HFFc6 (cell line): Measurements from ENCODE around the gene BBC3. TPM values are rescaled to one million over a fixed set of nuclear protein-coding genes. Genes with fewer than 3 reads are reported as not detected.

ENCODE experiments used
- DNase-seq: peaks from one replicate; pipeline ENCODE4 v3.0.0-alpha.2; 2018
- H3K27ac Mint-ChIP-seq: 2 replicates; pipeline ENCODE4 v1.8.0; 2020; ENCODE audit warnings: mild to moderate bottlenecking, mixed read lengths
- H3K27me3 Mint-ChIP-seq: 2 replicates; pipeline ENCODE4 v1.8.0; 2021; ENCODE audit warnings: mild to moderate bottlenecking, moderate library complexity, mixed read lengths; ENCODE audit not compliant: insufficient read depth
- H3K36me3 Mint-ChIP-seq: 2 replicates; pipeline ENCODE4 v1.8.0; 2021; ENCODE audit warnings: low read depth, mixed read lengths
- H3K4me1 Mint-ChIP-seq: 2 replicates; pipeline ENCODE4 v1.8.0; 2020; ENCODE audit warnings: low read depth, mixed read lengths
- H3K4me3 Mint-ChIP-seq: 2 replicates; pipeline ENCODE4 v1.8.0; 2020; ENCODE audit warnings: mild to moderate bottlenecking, moderate library complexity, mixed read lengths
- H3K9me3 Mint-ChIP-seq: 2 replicates; pipeline ENCODE4 v1.8.0; 2020; ENCODE audit warnings: mild to moderate bottlenecking, mixed read lengths
- total RNA-seq, 6 experiments: library from RNA; stranded (reverse); fragmentation: NEBNext Ultra II Directional; extraction: Animal tissue kit (Norgen Biotek cat#: 25700); gene quantifications; 2 replicates in 1 of 6; 3 replicates in 5 of 6; pipeline ENCODE4 v1.2.3, GENCODE V29; 2021
- TF ChIP-seq, protein P1 (sequence below): fragments of 200-600 bp; sonication (generic); IDR thresholded peaks from 2 replicates; pipeline ENCODE4 v1.5.0; 2021; ENCODE audit warnings: antibody characterized with exemption, mild to moderate bottlenecking

BBC3 gene
- total RNA-seq, 6 experiments from 2014 or later, result 8.6 to 10.9 (median 9.6) TPM

DNA sequence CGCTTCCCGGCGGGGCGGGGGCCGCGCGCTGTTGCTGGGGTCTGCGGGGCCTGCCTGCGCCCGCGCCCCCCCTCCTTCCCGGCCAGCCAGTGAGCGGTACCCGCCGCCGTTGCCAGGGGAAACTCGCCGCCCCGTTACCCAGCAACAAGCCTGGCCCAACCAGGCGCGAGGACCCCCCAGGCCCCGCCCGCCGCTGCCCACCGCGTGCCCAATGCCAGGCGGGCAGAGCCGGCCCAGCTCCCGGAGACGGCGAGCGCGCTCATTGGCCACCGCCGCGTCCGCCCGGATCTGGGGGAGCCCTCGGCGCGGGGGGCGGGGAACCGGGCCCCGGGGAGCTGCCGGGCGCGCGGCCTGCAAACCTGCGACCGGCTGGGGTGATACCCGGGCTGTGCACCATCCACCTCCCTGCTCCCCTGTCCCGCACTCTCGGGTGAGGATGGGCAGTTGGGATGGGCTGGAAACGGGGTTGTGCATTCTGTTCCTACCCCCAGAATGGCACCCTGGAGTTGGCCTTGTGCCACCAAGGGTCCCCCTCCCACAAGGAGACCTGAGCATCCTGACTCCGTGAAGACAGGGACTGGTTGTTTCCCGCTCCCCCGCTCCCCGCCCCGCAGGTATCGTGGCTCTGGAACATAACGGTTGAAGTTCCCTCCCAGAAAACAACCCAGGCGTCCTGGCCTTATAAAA, 8.8 kb upstream of the BBC3 start:
- Mint-ChIP-seq H3K27me3 (peaks cover 6% of the 10 kb centered on the region), H3K4me1 (peaks cover 9% of the 10 kb centered on the region), H3K9me3 (no peaks in the 10 kb centered on the region), H3K4me3 (peak overlapping the region; percentile 26; the same call in 1 of the 2 replicates), H3K36me3 (no peaks in the 10 kb centered on the region), H3K27ac (no peak overlapping the region)
- DNase-seq, result peak; percentile 57
- TF ChIP-seq, protein P1, sequence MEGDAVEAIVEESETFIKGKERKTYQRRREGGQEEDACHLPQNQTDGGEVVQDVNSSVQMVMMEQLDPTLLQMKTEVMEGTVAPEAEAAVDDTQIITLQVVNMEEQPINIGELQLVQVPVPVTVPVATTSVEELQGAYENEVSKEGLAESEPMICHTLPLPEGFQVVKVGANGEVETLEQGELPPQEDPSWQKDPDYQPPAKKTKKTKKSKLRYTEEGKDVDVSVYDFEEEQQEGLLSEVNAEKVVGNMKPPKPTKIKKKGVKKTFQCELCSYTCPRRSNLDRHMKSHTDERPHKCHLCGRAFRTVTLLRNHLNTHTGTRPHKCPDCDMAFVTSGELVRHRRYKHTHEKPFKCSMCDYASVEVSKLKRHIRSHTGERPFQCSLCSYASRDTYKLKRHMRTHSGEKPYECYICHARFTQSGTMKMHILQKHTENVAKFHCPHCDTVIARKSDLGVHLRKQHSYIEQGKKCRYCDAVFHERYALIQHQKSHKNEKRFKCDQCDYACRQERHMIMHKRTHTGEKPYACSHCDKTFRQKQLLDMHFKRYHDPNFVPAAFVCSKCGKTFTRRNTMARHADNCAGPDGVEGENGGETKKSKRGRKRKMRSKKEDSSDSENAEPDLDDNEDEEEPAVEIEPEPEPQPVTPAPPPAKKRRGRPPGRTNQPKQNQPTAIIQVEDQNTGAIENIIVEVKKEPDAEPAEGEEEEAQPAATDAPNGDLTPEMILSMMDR, result no peak

DNA sequence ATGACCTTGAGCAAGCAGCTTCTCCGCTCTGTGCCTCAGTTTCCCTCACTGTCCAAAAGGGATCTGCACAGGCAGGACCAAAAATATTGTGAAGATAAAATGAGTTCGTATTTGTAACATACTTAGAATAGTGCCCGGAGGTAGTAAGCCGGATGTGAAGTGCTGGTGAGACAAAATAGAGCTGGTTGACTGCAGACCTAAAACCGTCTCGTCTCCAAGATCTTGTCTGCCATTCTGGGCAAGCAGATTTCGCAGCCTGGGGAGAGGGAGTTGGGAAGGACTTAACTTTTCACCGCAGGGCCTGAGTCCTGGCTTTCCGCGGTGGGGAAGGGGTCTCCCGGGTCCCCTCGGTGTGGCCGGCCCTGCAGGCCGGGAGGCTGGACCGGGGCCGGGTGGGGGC, 8.2 kb upstream of the BBC3 start:
- Mint-ChIP-seq H3K4me1 (peaks cover 6% of the 10 kb centered on the region), H3K9me3 (no peaks in the 10 kb centered on the region), H3K36me3 (no peaks in the 10 kb centered on the region), H3K27ac (peak overlapping the region; percentile 49), H3K27me3 (peaks cover 6% of the 10 kb centered on the region), H3K4me3 (peak overlapping the region; percentile 64)
- TF ChIP-seq, protein P1, result no peak
- no peak for DNase-seq

DNA sequence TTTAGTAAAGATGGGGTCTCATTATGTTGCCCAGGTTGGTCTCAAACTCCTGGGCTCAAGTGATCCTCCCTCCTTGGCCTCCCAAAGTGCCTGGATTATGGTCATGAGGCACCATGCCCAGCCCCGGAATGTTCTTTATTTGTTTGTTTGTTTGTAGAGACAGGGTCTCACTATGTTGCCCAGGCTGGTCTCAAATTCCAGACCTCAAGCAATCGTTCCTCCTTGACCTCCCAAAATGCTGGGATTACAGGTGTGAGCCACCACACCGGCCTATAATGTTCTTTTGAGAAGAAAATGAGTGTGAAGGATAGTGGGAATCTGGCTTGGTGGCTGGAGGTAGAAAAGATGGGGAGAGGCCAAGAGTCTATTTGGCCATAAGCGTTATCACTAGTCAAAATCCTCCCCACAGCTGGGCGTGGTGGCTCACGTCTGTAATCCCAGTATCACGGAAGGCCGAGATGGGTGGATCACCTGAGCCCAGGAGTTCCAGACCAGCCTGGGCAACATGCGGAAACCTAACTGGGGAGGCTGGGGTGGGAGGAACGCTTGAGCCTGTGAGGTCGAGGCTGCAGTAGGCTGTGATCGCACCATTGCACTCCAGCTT, 5.2 kb upstream of the BBC3 start:
- peaks cover 25% of the 10 kb centered on the region for H3K4me1 Mint-ChIP-seq
- no peak for DNase-seq
- TF ChIP-seq, protein P1, result no peak
- no peak overlapping the region for H3K27ac Mint-ChIP-seq
- no peaks in the 10 kb centered on the region for H3K9me3 Mint-ChIP-seq
- H3K36me3 Mint-ChIP-seq, result peaks cover 5% of the 10 kb centered on the region; the same call in 1 of the 2 replicates
- H3K4me3 Mint-ChIP-seq, result no peak overlapping the region
- H3K27me3 Mint-ChIP-seq, result peaks cover 7% of the 10 kb centered on the region

DNA sequence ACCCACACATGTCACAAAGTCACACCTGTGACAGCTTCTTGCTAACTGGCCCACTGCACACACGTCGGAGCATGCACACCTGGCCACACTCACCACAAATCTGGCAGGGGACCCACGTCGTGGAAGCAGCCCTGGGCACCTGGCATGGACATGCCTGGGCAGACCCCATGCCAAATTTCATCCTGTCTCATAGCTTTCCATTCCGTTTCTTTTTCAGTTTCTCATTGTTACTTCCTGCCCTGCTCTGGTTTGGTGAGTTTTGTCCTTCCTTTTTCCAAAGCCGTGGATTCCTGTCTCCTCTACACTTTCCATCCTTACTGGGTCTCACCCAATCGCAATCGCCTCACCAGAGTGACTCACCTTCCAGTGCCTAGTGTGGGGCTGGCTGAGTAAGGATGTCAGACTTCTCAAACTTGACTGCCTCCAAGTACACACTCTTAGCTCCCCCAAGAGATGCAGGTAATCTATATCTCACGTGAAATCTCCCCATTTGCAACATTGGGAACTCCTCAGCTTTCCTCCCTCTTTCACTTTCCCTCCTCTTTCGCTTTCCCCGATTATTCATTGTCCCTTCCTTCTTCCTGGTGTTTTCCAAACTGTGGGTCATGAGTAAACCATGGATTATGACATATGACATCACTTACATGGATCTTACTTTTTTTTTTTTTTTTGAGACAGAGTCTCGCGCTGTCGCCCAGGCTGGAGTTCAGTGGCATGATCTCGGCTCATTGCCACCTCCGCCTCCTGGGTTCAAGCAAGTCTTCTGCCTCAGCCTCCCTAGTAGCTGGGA, 1.6 kb upstream of the BBC3 start:
- Mint-ChIP-seq H3K9me3 (no peaks in the 10 kb centered on the region), H3K4me1 (peaks cover 20% of the 10 kb centered on the region), H3K27ac (peak overlapping the region; percentile 91), H3K36me3 (peaks cover 5% of the 10 kb centered on the region; the same call in 1 of the 2 replicates), H3K4me3 (peak overlapping the region; percentile 86), H3K27me3 (peaks cover 6% of the 10 kb centered on the region)
- TF ChIP-seq, protein P1, result no peak
- DNase-seq, result peak; percentile 77

DNA sequence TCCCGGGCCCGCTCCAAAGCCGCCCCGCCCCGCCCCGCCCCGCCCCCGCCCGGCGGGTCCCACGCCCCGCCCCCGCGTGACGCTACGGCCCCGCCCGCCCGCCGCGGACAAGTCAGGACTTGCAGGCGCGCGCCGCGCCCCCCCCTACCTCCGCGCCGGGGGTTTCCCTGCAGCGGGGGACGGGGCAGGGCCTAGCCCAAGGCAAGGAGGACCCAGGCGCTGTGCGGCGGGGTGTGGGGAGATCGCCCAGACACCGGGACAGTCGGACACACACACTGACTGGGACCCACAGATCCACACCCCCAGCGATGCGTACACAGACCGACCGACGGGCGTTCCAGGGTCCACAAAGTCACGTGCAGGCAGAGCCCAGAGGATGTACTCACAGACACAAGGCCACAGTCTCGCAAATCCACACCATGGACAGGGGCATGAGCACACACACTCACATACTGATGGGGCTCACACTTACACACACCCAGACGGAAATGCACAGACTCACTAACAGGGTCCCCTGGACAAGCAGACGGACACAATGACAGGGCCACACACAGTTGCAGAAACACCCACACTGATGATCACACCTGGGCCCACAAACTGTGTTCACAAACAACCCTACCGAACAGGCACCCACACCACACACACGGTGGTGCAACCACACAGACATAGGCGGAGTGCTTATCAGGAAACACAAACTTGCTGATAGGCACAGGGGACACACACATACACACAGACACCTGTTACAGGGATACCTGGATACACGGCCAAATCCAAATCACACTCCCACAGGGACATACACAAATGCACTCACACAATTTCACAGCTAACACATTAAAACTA, 436 bp upstream of the BBC3 start:
- Mint-ChIP-seq H3K27ac (peak overlapping the region; percentile 91), H3K27me3 (peaks cover 8% of the 10 kb centered on the region), H3K4me3 (peak overlapping the region; percentile 86)

More for the DNA sequence above, 436 bp upstream of the BBC3 start:
- TF ChIP-seq, protein P1, result no peak
- Mint-ChIP-seq H3K9me3 (no peaks in the 10 kb centered on the region), H3K4me1 (peaks cover 29% of the 10 kb centered on the region), H3K36me3 (peaks cover 5% of the 10 kb centered on the region; the same call in 1 of the 2 replicates)
- DNase-seq, result peak; percentile 83
